WERI-Rb-1 (cell line): Measurements from ENCODE around the gene DGAT2.

Experiments used
- DNase-seq: peaks from one replicate; pipeline ENCODE4 v3.0.0-alpha.2; 2020
- H3K27ac ChIP-seq: fragments of 250-450 bp; sonication (Bioruptor Pico); 2 replicates; pipeline ENCODE4 v1.5.1; 2020; ENCODE audit warnings: mild to moderate bottlenecking, moderate library complexity
- H3K27me3 ChIP-seq: fragments of 250-450 bp; sonication (Bioruptor Pico); 2 replicates; pipeline ENCODE4 v1.5.1; 2021; ENCODE audit warnings: mild to moderate bottlenecking, low read depth, moderate library complexity; ENCODE audit not compliant: insufficient read depth, severe bottlenecking
- H3K36me3 ChIP-seq: fragments of 250-450 bp; sonication (Bioruptor Pico); 2 replicates; pipeline ENCODE4 v1.5.1; 2020; ENCODE audit warnings: mild to moderate bottlenecking, moderate library complexity
- H3K4me3 ChIP-seq: 2 replicates; pipeline ENCODE4 v1.5.1; 2011; ENCODE audit warnings: low read depth, mild to moderate bottlenecking, control low read depth, low read length
- H3K9me3 ChIP-seq: fragments of 250-450 bp; sonication (Bioruptor Pico); 2 replicates; pipeline ENCODE4 v1.5.1; 2021; ENCODE audit warnings: mild to moderate bottlenecking, moderate library complexity; ENCODE audit not compliant: severe bottlenecking
- CTCF ChIP-seq: IDR thresholded peaks from 2 replicates; pipeline ENCODE4 v1.5.1; 2011; ENCODE audit warnings: low read depth, mild to moderate bottlenecking, control low read depth, inconsistent platforms, low read length

Gene DGAT2

DNA sequence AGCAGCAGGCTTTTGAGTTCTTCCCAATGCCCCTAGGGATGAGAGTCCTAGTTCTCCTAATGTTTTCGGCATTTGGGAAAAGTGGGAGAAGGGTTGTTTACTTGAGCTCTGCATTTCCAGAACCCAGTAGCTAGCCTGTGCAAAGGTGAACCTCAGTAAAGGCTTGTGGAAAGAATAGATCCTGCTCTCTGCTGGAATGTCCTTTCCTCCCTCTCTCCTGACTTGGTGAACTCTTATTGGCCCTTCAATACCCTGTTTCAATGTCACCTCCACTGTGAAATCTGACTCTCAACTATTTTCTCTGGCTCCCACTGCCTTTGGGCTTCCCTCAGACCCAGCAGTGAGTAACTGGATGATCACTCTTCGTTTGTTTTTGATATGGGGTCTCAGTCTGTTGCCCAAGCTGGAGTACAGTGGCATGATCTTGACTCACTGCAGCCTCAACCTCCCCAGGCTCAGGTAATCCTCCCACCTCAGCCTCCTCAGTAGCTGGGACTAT lies 44.0 kb downstream of the DGAT2 start:
- Histone ChIP-seq H3K4me3 (no peak overlapping the region), H3K9me3 (no peaks in the 10 kb centered on the region), H3K36me3 (peaks cover 4% of the 10 kb centered on the region), H3K27me3 (no peaks in the 10 kb centered on the region), H3K27ac (no peak overlapping the region)
- DNase-seq, result no peak
- no peak for TF ChIP-seq CTCF

- H3K27ac ChIP-seq, result no peak overlapping the region
- peaks cover 4% of the 10 kb centered on the region for H3K36me3 ChIP-seq
- H3K9me3 ChIP-seq, result no peaks in the 10 kb centered on the region
- H3K4me3 ChIP-seq, result no peak overlapping the region
- H3K27me3 ChIP-seq, result no peaks in the 10 kb centered on the region
- DNase-seq, result no peak
- no peak for TF ChIP-seq CTCF
Measured at GRCh38 chr11:75813124-75813523, 44.5 kb downstream of the DGAT2 start.

DNA sequence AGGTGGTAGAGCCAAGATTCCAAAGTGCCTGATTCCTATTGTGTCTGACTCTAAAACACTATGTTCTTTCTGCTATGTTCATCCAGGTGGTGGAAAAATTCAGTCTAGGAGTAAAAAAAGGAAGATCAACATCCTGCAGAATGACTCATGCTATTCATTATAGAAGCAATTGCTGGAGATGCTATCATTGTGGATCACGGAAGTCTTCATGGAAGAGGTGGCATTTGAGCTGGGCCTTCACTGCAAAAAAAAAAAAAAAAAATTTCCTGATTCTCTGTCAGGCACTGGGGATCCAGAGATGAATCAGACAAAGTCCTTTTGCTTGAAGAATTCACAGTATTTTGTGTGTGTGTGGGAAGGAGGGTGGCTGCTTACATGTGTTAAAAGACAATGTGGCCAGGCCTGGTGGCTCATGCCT lies 45.1 kb downstream of the DGAT2 start:
- Histone ChIP-seq H3K27ac (no peak overlapping the region), H3K27me3 (no peaks in the 10 kb centered on the region), H3K4me3 (no peak overlapping the region), H3K36me3 (peaks cover 4% of the 10 kb centered on the region), H3K9me3 (no peaks in the 10 kb centered on the region)
- TF ChIP-seq CTCF, result no peak
- DNase-seq, result no peak

GRCh38 chr11:75814363-75814676 lies 45.7 kb downstream of the DGAT2 start:
- H3K36me3 ChIP-seq, result peaks cover 4% of the 10 kb centered on the region
- peak overlapping the region; percentile 85 for H3K27ac ChIP-seq
- no peak for DNase-seq
- H3K4me3 ChIP-seq, result peak overlapping the region; percentile 63
- H3K9me3 ChIP-seq, result no peaks in the 10 kb centered on the region
- no peak for TF ChIP-seq CTCF
- H3K27me3 ChIP-seq, result no peaks in the 10 kb centered on the region

DNA sequence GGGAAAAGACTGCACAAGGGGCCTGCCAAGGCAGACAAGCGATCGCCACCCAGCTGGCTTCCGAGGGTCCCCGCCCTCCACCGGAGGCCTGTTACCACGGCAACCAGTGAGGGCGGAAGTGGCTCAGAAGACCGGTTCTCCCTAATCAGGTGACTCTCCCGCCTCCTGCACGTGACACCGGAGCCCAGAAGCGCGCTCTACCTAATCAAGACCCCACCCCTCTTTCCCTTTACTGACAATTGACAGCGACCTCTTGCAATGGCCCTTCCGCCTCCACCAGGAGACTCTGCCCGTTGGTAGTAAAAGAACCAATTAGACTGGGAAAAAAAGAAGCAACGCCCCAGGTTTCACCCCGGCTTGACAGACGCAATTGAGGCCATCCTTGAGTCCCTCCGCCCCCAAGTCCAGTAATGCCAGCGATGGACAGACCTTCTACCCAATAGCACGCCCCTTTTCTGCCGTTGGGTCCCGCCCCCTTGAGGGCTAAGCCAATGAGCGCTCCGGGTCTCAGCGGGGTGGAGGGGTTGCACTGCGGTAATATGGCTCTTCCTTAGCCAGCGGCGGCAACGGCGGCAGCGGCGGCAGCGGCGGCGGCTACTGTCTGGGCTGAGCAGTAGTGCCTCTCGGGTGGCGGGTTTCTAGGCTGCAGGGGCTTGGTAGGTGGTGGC lies 46.2 kb downstream of the DGAT2 start, which contains the start of gene UVRAG:
Gene UVRAG, plus strand, starts transcription at position 534 of the 668 bp plus-strand sequence. CDS start 198 bp downstream, outside the sequence.
- H3K27me3 ChIP-seq, result no peaks in the 10 kb centered on the region
- peak within 1 kb of the TSS; percentile 63 for H3K4me3 ChIP-seq
- DNase-seq, result peak; percentile 98
- no peaks in the 10 kb centered on the region for H3K9me3 ChIP-seq
- H3K36me3 ChIP-seq, result peaks cover 4% of the 10 kb centered on the region
- TF ChIP-seq CTCF, result no peak
- H3K27ac ChIP-seq, result peak within 1 kb of the TSS; percentile 85
